Measurements from ENCODE around the gene UBE2B. TPM values are rescaled to one million over a fixed set of nuclear protein-coding genes. Genes with fewer than 3 reads are reported as not detected.

The UBE2B gene
- total and polyA plus RNA-seq, 10 of the 15 experiments (the other 5 are each of a cell fraction or from before 2014, with no cell fraction given) = 10.8 to 179 (median 61.3) TPM

GRCh38 chr5:134411546-134412266 is 40.3 kb downstream of the UBE2B start, which contains the start of gene CDKN2AIPNL (continued):
- TF ChIP-seq ZBED1 (IDR thresholded peaks at IDR 0.05; ENCODE audit: borderline replicate concordance) (no peak), IRF4 (IDR thresholded peaks at IDR 0.05; ENCODE audit: low read depth, low read length) (no peak), CREB1 (IDR thresholded peaks at IDR 0.05; ENCODE audit: low read depth) (peak; percentile 68), NFIC (IDR thresholded peaks at IDR 0.05; ENCODE audit: low read depth, low read length) (no peak), BHLHE40 (IDR thresholded peaks at IDR 0.05; ENCODE audit: borderline replicate concordance in 1 of 2, low read depth in 2 of 2, low read length in 1 of 2) (peak in 1 of 2 experiments; percentile 76; a peak in 2 of 4 replicates), MAX (IDR thresholded peaks at IDR 0.05; ENCODE audit: low read depth, low read length) (peak; percentile 83; the same call in 1 of the 2 replicates), SPI1 (IDR thresholded peaks at IDR 0.05; ENCODE audit: borderline replicate concordance, insufficient read depth, low read depth, low read length) (no peak), SRF (IDR thresholded peaks at IDR 0.05; ENCODE audit: low read depth in 2 of 2, low read length in 2 of 2) (no peak), FOXK2 (IDR thresholded peaks at IDR 0.05) (no peak), NR2C1 (IDR thresholded peaks at IDR 0.05) (peak; percentile 73), RAD51 (IDR thresholded peaks at IDR 0.05) (no peak), RAD21 (IDR thresholded peaks at IDR 0.05; ENCODE audit: insufficient read depth, low read depth, low read length) (peak; percentile 66), SIN3A (IDR thresholded peaks at IDR 0.05; ENCODE audit: low read depth, low read length) (peak; percentile 93), USF1 (IDR thresholded peaks at IDR 0.05; ENCODE audit: borderline replicate concordance, extremely low read length, insufficient read depth, low read depth, low read length) (no peak), TBL1XR1 (IDR thresholded peaks at IDR 0.05; ENCODE audit: low read depth, low read length) (no peak), RELB (IDR thresholded peaks at IDR 0.05; ENCODE audit: low read depth) (peak; percentile 72; the same call in 1 of the 2 replicates), RFX5 (IDR thresholded peaks at IDR 0.05; ENCODE audit: low read depth, low read length) (no peak; the same call in 1 of the 2 replicates), EP300 (IDR thresholded peaks at IDR 0.05; ENCODE audit: borderline replicate concordance in 1 of 2, control insufficient read depth in 1 of 2, low read depth in 2 of 2, low read length in 2 of 2) (peak in 1 of 2 experiments; percentile 46; a peak in 1 of 4 replicates), KAT2A (conservative IDR thresholded peaks at IDR 0.05; ENCODE audit: control insufficient read depth, low read depth, low read length) (no peak), E2F8 (IDR thresholded peaks at IDR 0.05; ENCODE audit: low read depth, partially characterized antibody) (no peak), ZNF622 (IDR thresholded peaks at IDR 0.05) (no peak), NFXL1 (IDR thresholded peaks at IDR 0.05; ENCODE audit: borderline replicate concordance) (no peak), GABPA (IDR thresholded peaks at IDR 0.05; ENCODE audit: low read depth) (no peak), E2F4 (IDR thresholded peaks at IDR 0.05; ENCODE audit: low read depth, low read length) (peak; percentile 82)

Data from GM12878 (cell line).